Inferior parietal cortex (tissue), 1 donor: Measurements from ENCODE around the gene COL18A1.
"Not testable (repeated sequence)": the region's sequence is repeated elsewhere in the genome, so short reads cannot be mapped to it uniquely, and the experiment has no call there.

Experiments used
- DNase-seq: peaks from one replicate; pipeline ENCODE4 v3.0.0-alpha.2; 2016; ENCODE audit errors: extremely low spot score

The COL18A1 gene

DNA sequence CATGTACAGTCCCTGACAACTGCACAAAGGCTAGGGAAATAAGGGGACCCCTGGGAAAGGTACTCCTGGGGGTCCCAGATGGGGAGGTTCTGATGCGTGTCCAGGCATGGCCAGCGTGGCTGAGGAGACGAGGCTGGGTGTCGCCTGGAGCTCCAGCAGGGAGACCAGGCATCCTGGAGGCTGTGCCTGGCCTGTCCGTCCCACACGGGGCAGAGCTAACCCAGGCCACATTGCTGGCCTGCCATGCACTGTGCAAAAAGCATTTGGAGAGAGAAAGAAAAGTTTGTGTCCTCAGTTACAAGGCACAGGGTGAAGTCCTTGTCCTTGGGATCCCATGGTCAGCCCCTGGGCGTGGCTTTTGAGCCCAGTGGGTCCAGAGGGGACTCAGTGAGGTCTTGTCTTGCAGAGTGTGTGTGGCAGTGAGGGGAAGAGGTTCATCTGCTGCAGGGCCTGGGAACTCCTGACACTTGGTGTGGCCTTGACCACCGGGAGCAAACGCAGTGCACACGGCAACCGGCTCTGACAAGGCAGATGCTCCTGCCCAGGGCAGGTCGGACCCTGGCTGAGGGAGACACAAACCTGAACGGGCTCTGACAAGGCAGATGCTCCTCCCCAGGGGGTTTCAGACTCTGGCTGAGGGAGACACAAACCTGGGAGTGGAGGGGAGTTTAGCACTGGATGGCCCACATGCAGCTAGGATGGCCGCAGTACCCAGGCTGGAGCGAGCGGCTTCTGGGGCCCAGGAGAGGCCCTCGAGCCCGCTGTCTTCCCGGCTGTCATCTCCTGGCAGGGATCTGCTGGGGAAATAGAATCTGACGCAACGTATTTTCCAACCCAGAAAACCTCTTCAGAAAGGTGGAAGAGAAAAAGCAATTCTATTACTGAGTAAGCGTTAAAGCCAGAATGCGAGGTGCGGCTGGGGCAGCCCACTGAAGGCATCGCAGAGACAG, 37.3 kb upstream of the COL18A1 start:
- no peak for DNase-seq

DNA sequence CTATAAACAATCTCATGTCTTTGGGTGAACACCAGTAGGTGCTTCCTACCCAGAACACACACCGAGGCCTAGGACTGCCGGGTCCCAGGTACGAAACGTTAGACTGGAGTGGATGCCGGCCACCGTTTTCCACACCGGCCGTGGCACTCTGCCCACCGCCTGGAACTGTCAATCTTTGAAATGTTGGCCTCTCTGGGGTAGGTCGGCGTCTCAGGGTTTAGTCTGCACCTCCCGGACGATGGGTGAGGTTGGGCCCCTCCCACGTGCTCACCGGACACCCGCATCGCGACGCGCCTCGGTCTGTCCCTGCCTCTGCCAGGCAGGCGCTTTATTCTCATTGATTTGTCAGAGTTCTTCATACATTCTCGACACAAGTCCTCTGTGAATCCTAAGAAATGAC, 35.9 kb upstream of the COL18A1 start:
- DNase-seq = not testable (repeated sequence)

DNA sequence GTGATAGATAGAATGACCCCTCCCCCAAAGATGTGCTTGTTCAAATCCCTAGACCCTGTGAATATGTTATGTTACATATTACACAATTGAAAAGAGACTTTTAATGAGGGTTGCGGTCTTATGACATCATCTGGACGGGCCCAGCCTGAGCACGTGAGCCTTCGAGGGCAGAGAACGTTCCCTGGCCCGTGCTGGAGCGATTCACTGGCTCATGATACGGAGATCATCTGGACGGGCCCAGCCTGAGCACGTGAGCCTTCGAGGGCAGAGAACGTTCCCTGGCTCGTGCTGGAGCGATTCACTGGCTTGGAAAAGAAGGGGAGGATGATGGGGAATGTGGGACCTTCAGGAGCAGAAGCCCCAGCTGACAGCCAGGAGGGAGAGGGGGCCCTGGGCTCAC, 34.4 kb upstream of the COL18A1 start:
- DNase-seq = no peak

DNA sequence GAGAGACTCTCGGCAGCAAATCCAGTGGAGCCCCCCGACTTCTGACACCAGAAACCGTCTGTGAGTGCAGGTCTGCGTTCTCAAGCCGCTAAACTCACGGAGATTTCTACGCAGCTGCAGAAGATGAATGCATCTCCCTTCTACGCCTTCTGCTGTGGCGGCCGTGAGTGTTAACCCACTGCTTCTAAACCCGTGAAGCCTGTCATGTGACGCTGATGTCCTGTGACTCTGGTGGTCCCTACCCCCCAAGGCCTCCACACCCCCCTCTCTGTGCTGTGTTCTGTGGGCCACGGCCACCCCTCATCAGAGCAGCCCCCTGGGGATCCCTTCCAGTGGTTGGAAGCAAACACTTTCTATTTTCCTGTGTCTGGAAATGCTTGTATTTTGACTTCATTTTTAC, 33.9 kb upstream of the COL18A1 start:
- no peak for DNase-seq

DNA sequence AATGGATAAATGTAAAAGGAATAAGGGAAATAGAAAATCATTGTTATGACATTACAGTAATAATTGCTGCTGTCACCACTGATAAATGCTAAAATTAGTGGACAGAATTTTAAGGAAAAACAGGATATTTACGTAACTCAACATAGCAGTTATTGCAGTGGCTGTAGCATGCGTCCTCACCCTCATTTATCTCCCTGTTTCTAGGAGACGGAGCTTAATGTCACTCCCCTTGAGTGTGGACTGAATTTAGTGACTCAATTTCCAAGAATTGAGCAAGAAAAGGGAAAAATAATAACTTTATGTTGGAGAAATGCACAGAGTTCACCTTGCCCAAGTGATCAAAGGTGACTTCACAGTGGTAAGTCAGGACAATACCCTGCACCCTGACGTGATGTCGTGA, 33.3 kb upstream of the COL18A1 start:
- no peak for DNase-seq

DNA sequence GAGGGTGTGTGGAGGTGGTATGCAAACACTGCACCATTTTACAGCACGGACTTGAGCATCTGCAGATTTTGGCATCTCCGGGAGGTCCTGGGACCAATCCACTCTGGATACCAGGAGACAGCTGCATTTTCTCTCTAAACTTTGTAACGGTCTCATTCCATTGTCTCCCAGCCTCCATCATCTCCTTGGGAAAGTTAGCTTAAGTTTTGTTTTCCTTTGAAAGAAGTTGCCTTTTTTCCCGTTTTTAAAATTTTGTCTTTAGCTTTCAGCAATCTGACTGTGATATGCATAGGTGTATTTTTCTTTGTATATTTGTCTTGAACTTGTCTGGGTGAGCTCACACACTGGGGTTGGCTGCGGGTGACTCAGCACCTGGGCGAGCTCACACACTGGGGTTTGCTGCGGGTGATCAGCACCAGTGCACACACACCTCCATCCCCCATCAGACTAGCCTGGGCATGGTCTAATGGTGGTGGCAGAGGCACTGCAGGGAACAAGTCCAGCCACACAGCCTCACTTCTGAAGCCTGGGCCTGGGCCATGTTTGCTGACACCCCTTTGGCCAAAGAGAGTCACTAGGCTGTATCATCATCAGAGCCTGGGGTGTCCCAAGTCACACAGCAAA, 32.1 kb upstream of the COL18A1 start:
- DNase-seq = no peak

DNA sequence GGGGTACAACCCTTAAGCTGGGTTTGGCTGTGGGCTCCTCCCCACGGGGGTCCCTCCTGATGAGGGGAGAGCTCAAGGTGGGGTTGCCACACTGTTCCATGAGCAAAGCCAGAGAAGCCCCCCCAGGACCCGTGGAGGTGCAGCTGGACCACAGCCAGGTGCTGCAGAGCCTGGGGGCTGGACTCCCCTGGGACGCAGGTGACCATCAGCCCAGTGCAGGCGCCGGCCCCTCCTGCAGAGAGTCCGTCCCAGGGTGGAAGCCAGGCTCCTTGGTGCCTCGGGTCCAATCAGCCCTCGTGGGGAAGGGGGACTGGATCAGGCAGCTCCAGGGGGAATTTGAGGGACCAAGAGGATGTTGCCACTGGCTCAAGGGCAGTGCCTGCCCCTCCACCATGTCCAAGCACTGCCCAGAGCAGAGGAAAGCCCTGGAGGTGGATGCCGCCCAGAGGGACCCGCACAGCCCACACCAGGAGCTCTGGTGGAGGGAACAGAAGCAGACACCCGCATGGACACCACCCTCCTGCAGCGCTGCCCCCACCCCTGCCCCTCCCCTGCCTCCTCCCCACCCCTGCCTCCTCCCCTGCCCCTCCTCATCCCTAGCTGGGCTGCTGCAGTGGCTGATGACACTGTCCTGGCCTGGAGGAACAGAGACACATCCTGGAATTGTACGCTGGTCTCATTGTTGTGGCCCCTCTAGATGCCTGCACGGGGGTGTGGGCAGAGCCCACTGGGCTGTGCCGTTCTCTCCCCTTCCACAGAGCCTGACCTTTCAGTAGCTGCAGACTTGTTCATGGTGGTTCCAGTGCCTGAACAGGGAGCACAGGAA, 30.8 kb upstream of the COL18A1 start:
- DNase-seq = no peak

DNA sequence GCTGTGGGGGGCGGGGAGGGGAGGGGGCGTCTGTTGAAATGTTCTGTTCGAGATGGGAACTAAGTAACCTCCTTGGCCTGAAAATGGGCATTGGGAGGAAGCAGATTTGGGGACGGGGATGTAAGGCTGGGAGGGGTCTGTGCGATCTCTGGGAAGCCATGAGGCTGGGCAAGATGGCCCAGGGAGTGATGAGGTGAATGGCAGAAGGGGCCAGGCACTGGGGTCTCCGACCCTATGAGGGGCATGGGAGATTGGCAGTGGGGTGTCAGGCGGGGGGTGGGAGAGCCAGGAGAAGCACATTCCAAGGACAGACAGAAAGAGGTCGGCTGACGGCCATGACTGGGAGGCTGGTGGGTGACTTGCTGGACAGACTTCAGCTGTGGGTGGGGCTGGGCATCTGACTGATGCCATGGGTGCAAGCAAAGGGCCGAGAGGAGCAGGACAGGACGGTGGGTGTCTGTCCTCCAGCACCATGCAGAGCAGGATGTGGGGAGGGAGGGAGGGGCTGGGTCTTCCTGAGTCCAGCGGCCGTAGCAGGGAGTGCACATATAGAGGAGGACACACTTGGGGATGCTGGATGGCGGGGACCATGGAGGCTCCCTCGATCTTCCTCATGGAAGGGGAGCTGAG, 30.0 kb upstream of the COL18A1 start:
- DNase-seq = no peak

DNA sequence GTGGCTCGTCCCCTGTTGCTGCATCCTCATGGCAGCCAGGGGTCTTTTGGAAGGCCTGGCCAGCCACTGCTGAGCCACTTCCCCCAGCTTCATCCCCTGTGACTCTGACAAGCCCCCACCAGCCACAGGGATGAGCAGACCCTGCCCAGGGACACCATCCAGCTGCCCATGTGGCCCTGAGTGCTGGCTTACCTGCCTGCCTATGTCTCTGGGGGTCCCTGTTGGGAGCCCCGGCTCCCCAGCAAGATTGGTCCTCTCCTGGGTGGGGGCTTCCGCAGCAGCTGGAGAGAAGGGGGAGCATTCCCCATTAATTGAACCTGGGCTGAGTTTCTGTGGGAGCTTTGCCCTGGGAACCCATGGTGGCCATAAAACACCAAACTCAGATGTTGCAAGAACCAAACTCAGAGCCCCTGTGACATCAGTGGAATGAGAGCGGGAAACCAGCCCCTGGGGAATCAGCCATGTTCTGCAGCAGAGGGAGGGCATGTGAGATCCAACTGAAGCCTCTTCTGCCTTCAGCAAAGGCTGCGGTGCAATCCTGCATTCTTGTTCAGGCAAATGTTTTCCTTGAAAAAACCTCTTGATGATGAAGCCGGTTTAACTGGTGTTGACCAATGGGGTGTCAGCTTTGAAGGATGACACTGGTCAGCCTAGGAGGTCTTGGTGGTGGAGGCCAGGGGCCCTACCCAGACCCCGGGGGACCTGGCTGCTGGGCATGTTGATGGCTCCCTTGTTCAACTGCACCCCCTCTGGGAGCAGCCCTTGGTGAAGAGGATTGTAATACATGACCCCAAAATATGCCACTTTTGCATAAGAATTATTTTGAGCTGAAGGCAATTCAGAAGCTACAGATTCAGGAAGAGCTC, 28.3 kb upstream of the COL18A1 start:
- DNase-seq = no peak

DNA sequence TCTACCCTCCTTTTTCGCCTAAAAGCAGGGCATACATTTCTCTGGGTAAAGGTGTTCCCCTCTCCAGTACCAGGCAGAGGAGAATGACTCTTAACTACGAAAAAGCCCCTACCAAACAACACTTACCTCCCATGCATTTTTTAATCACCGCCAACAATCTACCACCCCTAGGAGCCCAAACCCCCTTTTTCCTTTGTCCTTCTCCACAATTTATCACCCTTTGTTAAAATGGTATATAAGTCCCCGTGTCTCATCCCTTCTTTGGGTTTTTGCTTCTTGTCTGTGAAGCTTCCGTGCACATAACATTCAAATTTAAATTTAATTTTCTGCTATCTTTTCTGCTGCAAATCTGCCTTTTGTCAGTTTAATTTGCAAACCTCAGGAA, 27.6 kb upstream of the COL18A1 start:
- DNase-seq = no peak

DNA sequence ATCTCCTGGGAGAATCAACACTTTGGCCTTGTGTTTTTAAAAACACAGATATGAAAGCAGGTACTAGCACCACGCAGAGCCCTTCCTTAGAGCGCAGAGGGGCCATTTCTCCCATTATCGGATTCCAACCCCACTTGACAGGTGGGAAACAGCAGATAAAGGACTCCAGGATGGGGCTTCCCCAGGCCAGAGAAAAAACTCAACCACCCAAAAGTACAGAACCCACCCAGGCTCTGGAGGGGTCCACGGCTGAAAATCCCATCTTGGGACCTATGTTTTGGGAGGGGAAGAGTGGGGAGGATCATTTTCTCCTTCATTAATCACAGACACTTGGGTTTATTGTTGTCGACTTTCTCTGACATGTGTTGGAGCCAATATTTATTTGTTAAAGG, 27.1 kb upstream of the COL18A1 start:
- no peak for DNase-seq

DNA sequence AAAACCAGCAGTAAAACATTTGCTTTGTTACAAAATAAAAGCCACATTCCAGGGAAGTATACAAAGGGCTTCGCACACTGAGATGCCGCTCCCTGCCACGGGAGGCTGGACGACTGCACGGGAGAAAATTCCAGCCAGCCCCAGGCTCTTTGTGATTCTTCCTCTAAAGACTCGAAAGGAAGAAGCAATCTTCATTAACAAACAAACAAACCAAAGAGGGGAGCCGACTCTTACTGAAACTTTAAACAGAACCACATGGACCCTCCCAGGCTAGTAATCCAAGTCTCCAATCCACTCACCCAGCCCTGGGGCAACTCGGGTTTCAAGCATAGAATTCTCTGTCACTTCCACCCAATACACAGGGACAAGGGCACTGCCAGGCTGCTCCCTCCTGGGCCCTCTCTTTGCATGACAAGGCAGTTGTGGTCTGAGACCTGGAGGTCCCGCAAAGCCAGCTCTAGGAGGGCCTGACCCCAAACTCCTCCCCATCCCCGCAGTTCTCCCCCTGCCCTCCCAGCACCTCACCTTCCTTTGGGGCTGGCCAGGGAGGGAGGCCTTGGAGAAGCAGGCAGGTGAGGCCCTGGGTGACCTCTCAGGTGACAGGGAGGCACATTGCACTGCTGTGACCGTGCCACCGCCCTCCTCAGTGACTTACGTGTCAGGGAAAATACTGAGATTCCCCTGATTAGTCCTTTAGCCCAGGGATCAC, 26.6 kb upstream of the COL18A1 start:
- no peak for DNase-seq

DNA sequence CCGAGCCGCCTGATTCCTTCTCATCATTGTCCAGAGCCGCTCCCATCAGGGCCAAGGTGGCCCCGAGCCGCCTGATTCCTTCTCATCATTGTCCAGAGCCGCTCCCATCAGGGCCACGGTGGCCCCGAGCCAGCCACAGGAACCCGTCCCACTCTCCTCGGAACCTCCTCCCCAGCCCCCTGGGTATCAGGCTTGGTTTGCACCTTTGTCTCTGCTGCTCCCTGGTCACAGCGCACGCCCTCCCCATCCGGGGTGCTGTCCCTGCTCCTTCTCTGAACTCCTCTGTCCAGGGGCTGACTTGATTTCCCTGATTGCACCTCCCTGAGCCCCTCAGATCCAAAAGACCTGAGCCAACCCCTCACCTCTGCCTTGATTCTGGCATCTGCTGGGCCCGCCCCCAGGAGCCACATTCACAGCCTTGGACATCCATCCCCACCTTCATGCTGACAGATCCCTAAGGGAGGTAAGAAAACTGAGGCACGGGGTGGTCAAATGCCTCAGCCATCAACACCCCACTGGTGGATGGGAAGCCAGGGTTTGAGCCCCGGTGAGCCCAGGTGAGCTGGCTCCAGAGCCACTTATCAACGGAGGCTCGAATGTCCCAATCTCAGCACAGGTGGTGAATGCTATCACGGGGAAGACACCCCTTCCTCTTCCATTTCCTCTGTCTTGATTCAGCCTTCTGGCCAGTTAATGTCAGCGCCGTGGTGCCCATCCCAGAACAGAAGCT, 25.6 kb upstream of the COL18A1 start:
- no peak for DNase-seq

DNA sequence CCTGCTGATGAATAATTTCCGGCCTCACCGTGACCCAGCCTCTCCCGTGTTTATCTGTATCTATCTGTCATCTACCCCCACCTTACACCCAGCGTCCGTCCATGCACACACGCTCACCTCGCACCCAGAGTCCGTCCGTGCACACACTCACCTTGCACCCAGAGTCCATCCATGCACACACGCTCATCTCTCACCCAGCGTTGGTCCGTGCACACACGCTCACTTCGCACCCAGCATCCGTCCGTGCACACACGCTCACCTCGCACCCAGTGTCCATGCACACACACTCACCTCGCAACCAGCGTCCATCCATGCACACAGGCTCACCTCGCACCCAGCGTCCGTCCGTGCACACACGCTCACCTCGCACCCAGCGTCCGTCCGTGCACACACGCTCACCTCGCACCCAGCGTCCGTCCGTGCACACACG, 25.0 kb upstream of the COL18A1 start:
- DNase-seq = no peak

DNA sequence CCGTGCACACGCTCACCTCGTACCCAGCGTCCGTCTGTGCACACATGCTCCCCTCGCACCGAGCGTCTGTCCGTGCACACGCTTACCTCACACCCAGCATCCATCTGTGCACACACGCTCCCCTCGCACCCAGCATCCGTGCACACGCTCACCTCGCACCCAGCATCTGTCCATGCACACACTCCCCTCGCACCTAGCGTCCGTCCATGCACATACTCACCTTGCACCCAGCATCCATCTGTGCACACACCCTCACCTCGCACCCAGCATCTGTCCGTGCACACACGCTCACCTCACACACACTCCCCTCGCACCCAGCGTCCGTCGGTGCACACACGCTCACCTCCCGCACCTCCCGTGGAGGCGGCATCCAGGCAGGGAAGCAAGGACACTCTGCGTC, 24.4 kb upstream of the COL18A1 start:
- no peak for DNase-seq

DNA sequence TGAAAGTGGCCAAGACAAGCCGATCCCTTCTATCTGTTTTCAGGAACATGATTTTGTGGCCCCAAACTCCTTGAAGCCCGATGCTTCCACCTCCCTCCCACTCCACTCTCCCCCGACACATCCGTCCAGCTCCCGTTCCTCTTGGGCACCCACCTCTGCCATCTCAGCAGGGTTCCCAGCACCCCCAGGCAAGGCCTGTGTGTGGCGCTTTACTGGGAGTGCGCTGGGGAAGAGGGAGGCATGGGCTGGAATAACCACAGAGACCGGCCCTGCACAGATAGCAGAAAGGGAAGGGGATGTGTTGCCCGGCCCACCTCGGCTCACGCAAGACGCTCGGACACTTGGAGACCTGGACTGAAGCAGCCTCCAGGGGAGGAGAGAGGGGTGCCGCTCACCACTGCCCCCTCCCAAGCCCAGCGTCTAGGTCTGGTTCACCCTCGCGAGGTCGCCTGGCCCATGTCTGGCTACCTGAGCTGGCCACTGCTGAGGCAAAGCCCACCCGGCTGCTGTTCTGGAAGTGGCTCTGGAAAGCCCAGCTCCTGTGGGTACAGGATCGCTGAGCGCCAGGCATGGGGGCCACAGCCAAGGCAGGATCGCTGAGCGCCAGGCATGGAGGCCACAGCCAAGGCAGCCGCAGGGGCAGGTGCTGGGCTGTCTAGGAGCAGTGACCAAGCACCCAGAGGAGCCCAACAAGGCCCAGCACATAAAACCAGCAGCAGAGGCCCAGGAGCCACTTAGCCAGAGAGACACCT, 23.8 kb upstream of the COL18A1 start:
- no peak for DNase-seq

DNA sequence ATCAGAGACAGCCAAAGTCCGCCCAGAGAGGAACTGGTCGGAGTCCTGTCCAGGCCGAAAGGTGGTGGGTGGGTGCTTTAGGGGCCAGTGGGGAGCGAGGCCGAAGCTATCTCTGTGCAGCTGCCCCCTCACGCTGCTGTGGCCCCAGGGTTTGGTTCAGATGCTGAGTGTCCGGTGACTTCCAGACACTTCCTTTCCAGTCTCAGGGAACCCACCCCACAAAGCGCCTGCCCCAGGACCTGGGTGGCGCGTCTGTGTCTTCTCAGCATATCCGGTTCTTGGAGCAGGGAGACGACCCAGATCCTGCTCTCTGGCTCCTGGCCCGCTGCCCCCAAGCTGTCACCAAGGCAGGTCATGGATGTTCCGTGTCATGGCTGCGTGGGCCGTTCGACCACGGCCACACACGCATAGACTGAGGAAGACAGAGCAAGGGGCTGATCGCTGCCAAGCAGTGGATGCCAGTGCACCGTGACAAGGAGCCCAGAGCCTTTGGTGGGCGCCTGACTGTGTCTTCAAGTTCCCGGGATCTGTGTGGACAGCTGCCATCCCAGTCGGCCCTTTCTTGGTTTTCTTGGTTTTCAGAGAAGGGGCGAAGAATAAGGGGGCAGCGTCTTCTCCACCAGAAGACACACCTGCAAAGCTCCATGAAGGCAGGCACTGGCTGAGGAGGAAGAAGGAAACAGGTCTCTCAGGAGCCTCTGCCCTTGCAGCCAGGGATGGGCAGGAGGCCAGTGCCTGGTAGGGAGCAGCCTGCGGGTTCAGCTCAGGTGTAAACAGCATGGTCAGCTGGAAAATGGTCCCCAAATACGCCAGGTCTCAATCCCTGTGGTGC, 22.9 kb upstream of the COL18A1 start:
- no peak for DNase-seq

DNA sequence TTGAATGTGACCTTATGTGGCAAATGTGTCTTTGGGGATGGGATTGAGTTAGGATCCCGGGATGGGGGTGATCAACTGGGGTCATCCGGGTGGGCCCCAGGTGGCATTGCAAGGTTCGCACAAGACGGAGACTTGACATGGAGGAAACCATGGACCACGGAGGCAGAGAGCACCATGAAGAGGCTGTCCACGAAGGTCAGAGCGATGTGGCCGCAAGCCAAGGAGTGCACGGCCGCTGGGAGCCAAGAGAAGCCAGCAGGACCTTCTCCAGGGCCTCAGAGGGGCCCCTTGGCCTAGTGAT, 22.3 kb upstream of the COL18A1 start:
- DNase-seq = no peak
